Heart right ventricle (tissue), 16 donors: ENCODE results near the gene ASZ1. TPM values are rescaled to one million over a fixed set of nuclear protein-coding genes. Genes with fewer than 3 reads are reported as not detected.
"Not testable (repeated sequence)": the region's sequence is repeated elsewhere in the genome, so short reads cannot be mapped to it uniquely, and the experiment has no call there.

ENCODE experiments used
- ATAC-seq, 8 donors: fragments of 200-7000 bp; cut with Tn5 transposase; one replicate each; pipeline ENCODE4 v1.9.1; 2020; ENCODE audit warnings: mild to moderate bottlenecking in 8 of 8, moderate library complexity in 8 of 8, moderate number of reproducible peaks in 1 of 8
- DNase-seq, 2 donors: peaks; one replicate each; pipeline ENCODE4 v3.0.0-alpha.2; 2020
- H3K27ac ChIP-seq, 10 donors: fragments of 200-600 bp; sonication (generic) in 2 of 10; one replicate each; pipeline versions ENCODE4 v1.5.0 to v1.8.0; 2020 to 2022; ENCODE audit warnings: mild to moderate bottlenecking in 3 of 10
- H3K27me3 ChIP-seq, 7 donors: fragments of 200-600 bp; one replicate each; pipeline ENCODE4 v1.8.0; 2021 to 2022; ENCODE audit warnings: mild to moderate bottlenecking in 2 of 7
- H3K36me3 ChIP-seq, 9 donors: fragments of 200-600 bp; sonication (generic) in 1 of 9; one replicate each; pipeline versions ENCODE4 v1.5.0 to v1.8.0; 2020 to 2022; ENCODE audit warnings: mild to moderate bottlenecking in 2 of 9
- H3K4me1 ChIP-seq, 9 donors: fragments of 200-600 bp; sonication (generic) in 1 of 9; one replicate each; pipeline versions ENCODE4 v1.5.0 to v1.8.0; 2020 to 2022; ENCODE audit warnings: mild to moderate bottlenecking in 4 of 9
- H3K4me3 ChIP-seq, 10 donors: fragments of 200-600 bp; sonication (generic) in 2 of 10; one replicate each; pipeline versions ENCODE4 v1.5.0 to v1.8.0; 2020 to 2022; ENCODE audit warnings: mild to moderate bottlenecking in 7 of 10, moderate library complexity in 2 of 10
- H3K9me3 ChIP-seq, 11 donors: fragments of 200-600 bp in 10 of 11; sonication (generic) in 2 of 11; one replicate each; pipeline versions ENCODE4 v1.5.0 to v1.8.0; 2013 to 2022; ENCODE audit warnings: mild to moderate bottlenecking in 2 of 11, control low read depth in 1 of 11, moderate library complexity in 1 of 11
- CTCF ChIP-seq, 9 donors: fragments of 200-600 bp; sonication (generic) in 2 of 9; IDR thresholded peaks; one replicate each; pipeline versions ENCODE4 v1.5.0 to v1.8.0; 2021 to 2022; ENCODE audit warnings: antibody characterized with exemption in 9 of 9, mild to moderate bottlenecking in 5 of 9, moderate library complexity in 1 of 9
- WGBS, 2 donors: extraction: QIAGEN DNeasy Blood & Tissue Kit; methylation state at CpG; one replicate each; pipeline ENCODE4 v1.1.7; 2013; ENCODE audit warnings: inconsistent platforms in 1 of 2; 5-methylcytosine and 5-hydroxymethylcytosine counted together
- intact Hi-C, 10 donors: fragments of 100-400 bp; cut with DNase I; formaldehyde crosslinking; loops; one replicate each; pipeline versions ENCODE4 v1.11.1 to v1.14.2; 2022
- polyA plus RNA-seq, 2 donors: library from polyadenylated mRNA; stranded (reverse); fragments of 200-250 nt; gene quantifications; one replicate each; pipeline ENCODE4 v1.2.3, GENCODE V29; 2013
- total RNA-seq, 10 donors: library from RNA; stranded (reverse); fragmentation: NEBNext Ultra II Directional in 3 of 10; extraction: Animal tissue kit (Norgen Biotek cat#: 25700) in 3 of 10; gene quantifications; one replicate each; pipeline versions ENCODE4 v1.2.1 to v1.2.4, GENCODE V29; 2021 to 2023
- donor health status: Arrhythmogenic right ventricular cardiomyopathy.
- donor health status: ischemic (EF 13 %, LVEDD 7.1; RV severe dilation, severe dysfunction).
- donor health status: healthy with polysubstance abuse.
- donor health status: DM: no; HTN: yes; CAD: no.
- donor health status: DM: no; HTN: no; CAD: no.
- donor health status: ischemic (EF 25% LVEDD 6.9; RV normal size, moderate dysfunction).
- donor health status: ischemic (EF 25% LVEDD 5.7; RV mildly dilated, moderate dysfunction).
- donor health status: healthy.
- donor health status: DM: yes; HTN: yes; CAD: no.
- donor health status: Ischemic cardiomyopathy.
- donor health status: ischemic (EF 35%, LVEDD 5.7; RV mildly dilated, moderate dysfunction).
- donor health status: nonischemic (EF 11% LVEDD 7.7; RV severe dilation, severe dysfunction).
- donor health status: DM: yes; HTN: yes; CAD: no.
- donor health status: PGD.
- donor health status: ischemic (EF 29% LVEDD 5.4; RV normal size, mild dysfunction).
- donor health status: nonischemic (EF 23%, LVEDD 6.1; RV moderate dilation, normal function).

The ASZ1 gene
- total and polyA plus RNA-seq, 12 donors = not detected

GRCh38 chr7:117468174-117468573 lies 40.9 kb upstream of the ASZ1 start:
- Histone ChIP-seq H3K9me3 (peaks cover 0 to 3% (median 0%) of the 10 kb centered on the region in 11 donors), H3K36me3 (no peaks in the 10 kb centered on the region), H3K4me1 (no peaks in the 10 kb centered on the region), H3K4me3 (no peak overlapping the region), H3K27me3 (no peaks in the 10 kb centered on the region), H3K27ac (no peak overlapping the region)
- intact Hi-C loops = no loop called here
- DNase-seq (no peak), ATAC-seq (no peak)
- no peak for TF ChIP-seq CTCF (IDR thresholded peaks at IDR 0.05)
- 85 to 96% methylated on average over 2 of the region's 2 CpGs for WGBS, 2 donors

- not testable (repeated sequence) for H3K4me3 ChIP-seq, ATAC-seq, H3K27ac ChIP-seq, H3K27me3 ChIP-seq, DNase-seq, H3K36me3 ChIP-seq, H3K4me1 ChIP-seq
- intact Hi-C loops = loop anchor here in 2 of 10 donors (5.0 kb wide), 2 partner anchors 211 to 251 kb away; no protein-coding TSS in a partner anchor
- H3K9me3 ChIP-seq = peaks cover 0 to 13% (median 0%) of the 10 kb centered on the region in 11 donors
- 93 to 95% methylated on average over 3 of the region's 4 CpGs for WGBS, 2 donors
These were observed 33.5 kb upstream of the ASZ1 start for GRCh38 chr7:117460815-117461214.

GRCh38 chr7:117459735-117460134 lies 32.4 kb upstream of the ASZ1 start:
- no peak for DNase-seq
- Histone ChIP-seq H3K36me3 (no peaks in the 10 kb centered on the region), H3K27ac (no peak overlapping the region), H3K9me3 (peaks cover 0 to 13% (median 0%) of the 10 kb centered on the region in 11 donors), H3K4me3 (no peak overlapping the region), H3K27me3 (peaks cover 0 to 5% (median 0%) of the 10 kb centered on the region in 7 donors), H3K4me1 (no peaks in the 10 kb centered on the region)
- TF ChIP-seq CTCF (IDR thresholded peaks at IDR 0.05) = no peak
- intact Hi-C loops = loop anchor here in 9 of 10 donors (5.0 to 10.0 kb wide), 6 partner anchors 55 to 695 kb away; no protein-coding TSS in a partner anchor
- no peak for ATAC-seq

GRCh38 chr7:117458977-117459583 lies 31.8 kb upstream of the ASZ1 start:
- DNase-seq = no peak
- Histone ChIP-seq H3K27ac (no peak overlapping the region), H3K36me3 (no peaks in the 10 kb centered on the region), H3K4me1 (no peaks in the 10 kb centered on the region), H3K9me3 (peaks cover 0 to 13% (median 0%) of the 10 kb centered on the region in 11 donors), H3K27me3 (peaks cover 0 to 5% (median 0%) of the 10 kb centered on the region in 7 donors), H3K4me3 (no peak overlapping the region)
- 33 to 41% methylated on average over 3 of the region's 3 CpGs for WGBS, 2 donors
- intact Hi-C loops = loop anchor here in 9 of 10 donors (5.0 to 10.0 kb wide), 6 partner anchors 56 to 696 kb away; no protein-coding TSS in a partner anchor
- no peak for ATAC-seq
- TF ChIP-seq CTCF (IDR thresholded peaks at IDR 0.05) = peak; percentile 28 to 70 (median 60)

- TF ChIP-seq CTCF (IDR thresholded peaks at IDR 0.05) = no peak
- Histone ChIP-seq H3K4me3 (no peak overlapping the region), H3K27me3 (peaks cover 0 to 4% (median 0%) of the 10 kb centered on the region in 7 donors), H3K36me3 (no peaks in the 10 kb centered on the region), H3K4me1 (no peaks in the 10 kb centered on the region), H3K27ac (no peak overlapping the region), H3K9me3 (peaks cover 0 to 21% (median 10%) of the 10 kb centered on the region in 11 donors)
- DNase-seq (no peak), ATAC-seq (no peak)
- 63 to 71% methylated on average over 2 of the region's 2 CpGs for WGBS, 2 donors
- intact Hi-C loops = no loop called here
These were observed 21.4 kb upstream of the ASZ1 start for GRCh38 chr7:117448655-117449054.
